Measurements from ENCODE around the gene BGLAP.

Gene BGLAP

GRCh38 chr1:156260896-156261295 is 18.9 kb downstream of the BGLAP start:
- no peak for DNase-seq

GRCh38 chr1:156262461-156263287 is 20.7 kb downstream of the BGLAP start:
- no peak for DNase-seq

GRCh38 chr1:156263288-156263655 is 21.3 kb downstream of the BGLAP start:
- no peak for DNase-seq

GRCh38 chr1:156266051-156266450 is 24.1 kb downstream of the BGLAP start:
- no peak for DNase-seq

GRCh38 chr1:156268336-156268735 is 26.4 kb downstream of the BGLAP start:
- no peak for DNase-seq

GRCh38 chr1:156270314-156270713 is 28.3 kb downstream of the BGLAP start:
- no peak for DNase-seq

GRCh38 chr1:156276532-156276931 is 34.5 kb downstream of the BGLAP start:
- no peak for DNase-seq

GRCh38 chr1:156276966-156277381 is 35.0 kb downstream of the BGLAP start:
- no peak for DNase-seq

- no peak for DNase-seq
Observed at GRCh38 chr1:156279837-156280236, 37.9 kb downstream of the BGLAP start.

GRCh38 chr1:156281281-156281680 is 39.3 kb downstream of the BGLAP start:
- DNase-seq: no peak

GRCh38 chr1:156281693-156282478 is 39.9 kb downstream of the BGLAP start:
- peak; percentile 2 for DNase-seq

- DNase-seq: peak; percentile 97
Observed at GRCh38 chr1:156282479-156283222, 40.7 kb downstream of the BGLAP start, which contains the start of gene SMG5. Gene SMG5, minus strand, starts transcription at chr1:156282825. Its CDS starts 145 bp downstream, at chr1:156282680.

GRCh38 chr1:156283521-156283920 is 41.5 kb downstream of the BGLAP start:
- DNase-seq: no peak

GRCh38 chr1:156284112-156284511 is 42.1 kb downstream of the BGLAP start, which contains the start of gene TMEM79:
Gene TMEM79, plus strand, starts transcription at chr1:156284325. Its CDS starts 902 bp downstream, at chr1:156285227.
- DNase-seq: no peak

GRCh38 chr1:156284757-156285156 is 42.8 kb downstream of the BGLAP start:
- DNase-seq: no peak

GRCh38 chr1:156285437-156285836 is 43.5 kb downstream of the BGLAP start:
- DNase-seq: no peak

- DNase-seq: no peak
Observed at GRCh38 chr1:156286061-156286460, 44.1 kb downstream of the BGLAP start.

- no peak for DNase-seq
Observed at GRCh38 chr1:156289857-156290256, 47.9 kb downstream of the BGLAP start.

- no peak for DNase-seq
Observed at GRCh38 chr1:156291226-156292061, 49.5 kb downstream of the BGLAP start.
